NCI-H2227 (cell line): ENCODE results near the gene FES.
"Not testable (repeated sequence)": the region's sequence is repeated elsewhere in the genome, so short reads cannot be mapped to it uniquely, and the experiment has no call there.

Experiments used
- DNase-seq: peaks from one replicate; lab custom pipeline; 2025; ENCODE audit not compliant: unreplicated experiment; lab: John Stamatoyannopoulos, UW

The FES gene

GRCh38 chr15:90907838-90908507 lies 23.7 kb downstream of the FES start:
- no peak for DNase-seq

- DNase-seq = not testable (repeated sequence)
Observed at GRCh38 chr15:90909449-90909848, 25.1 kb downstream of the FES start.

GRCh38 chr15:90909976-90910375 lies 25.7 kb downstream of the FES start:
- no peak for DNase-seq

GRCh38 chr15:90910441-90911301 lies 26.4 kb downstream of the FES start:
- no peak for DNase-seq

- no peak for DNase-seq
Observed at GRCh38 chr15:90911302-90911623, 27.0 kb downstream of the FES start.

GRCh38 chr15:90911906-90912769 lies 27.8 kb downstream of the FES start:
- DNase-seq = no peak

GRCh38 chr15:90912770-90913075 lies 28.4 kb downstream of the FES start:
- no peak for DNase-seq

- no peak for DNase-seq
Observed at GRCh38 chr15:90913398-90913944, 29.2 kb downstream of the FES start.

- no peak for DNase-seq
Observed at GRCh38 chr15:90914305-90915080, 30.2 kb downstream of the FES start.

- no peak for DNase-seq
Observed at GRCh38 chr15:90915216-90915807, 31.0 kb downstream of the FES start.

GRCh38 chr15:90915808-90916440 lies 31.6 kb downstream of the FES start:
- DNase-seq = no peak

- DNase-seq = no peak
Observed at GRCh38 chr15:90916461-90916860, 32.2 kb downstream of the FES start.

GRCh38 chr15:90917569-90917968 lies 33.3 kb downstream of the FES start:
- DNase-seq = no peak

- DNase-seq = no peak
Observed at GRCh38 chr15:90918034-90918788, 33.9 kb downstream of the FES start.

- no peak for DNase-seq
Observed at GRCh38 chr15:90918835-90919234, 34.5 kb downstream of the FES start.

GRCh38 chr15:90921887-90922286 lies 37.6 kb downstream of the FES start:
- DNase-seq = no peak

- not testable (repeated sequence) for DNase-seq
Observed at GRCh38 chr15:90922712-90923322, 38.5 kb downstream of the FES start.

- DNase-seq = no peak
Observed at GRCh38 chr15:90924375-90924774, 40.1 kb downstream of the FES start.

GRCh38 chr15:90926766-90927165 lies 42.5 kb downstream of the FES start:
- not testable (repeated sequence) for DNase-seq
